Activated CD4-positive, alpha-beta T cell treated with anti-CD3 and anti-CD28 coated beads, Interleukin-2, amount 10 ng/mL, durations not matched to agents 7 days and 5 days (primary cell): Measurements from ENCODE around the gene FAXDC2. TPM values are rescaled to one million over a fixed set of nuclear protein-coding genes. Genes with fewer than 3 reads are reported as not detected.
A peak's percentile ranks its signal among the peaks of the same experiment; 100 is the strongest.
"Not testable (repeated sequence)": the region's sequence is repeated elsewhere in the genome, so short reads cannot be mapped to it uniquely, and the experiment has no call there.

Experiments
- CTCF ChIA-PET: fragments of 350-600 bp; sonication (Branson Sonifier 250); formaldehyde crosslinking; loops from one replicate; lab custom pipeline; 2021; ENCODE audit warnings: antibody characterized with exemption; lab: Charles Lee
- POLR2A ChIA-PET: fragments of 350-600 bp; sonication (Branson Sonifier 250); formaldehyde crosslinking; loops from one replicate; lab custom pipeline; 2021; ENCODE audit warnings: antibody characterized with exemption; lab: Charles Lee
- DNase-seq: peaks from one replicate; pipeline ENCODE4 v3.0.0-alpha.2; 2020
- H3K27ac Mint-ChIP-seq: one replicate; pipeline ENCODE4 v1.8.0; 2021; ENCODE audit warnings: mild to moderate bottlenecking, moderate library complexity, mixed read lengths
- H3K27me3 Mint-ChIP-seq: one replicate; pipeline ENCODE4 v1.8.0; 2021; ENCODE audit warnings: mixed read lengths
- H3K36me3 Mint-ChIP-seq: one replicate; pipeline ENCODE4 v1.8.0; 2021; ENCODE audit warnings: low read depth, mixed read lengths
- H3K4me1 Mint-ChIP-seq: one replicate; pipeline ENCODE4 v1.8.0; 2021; ENCODE audit warnings: mixed read lengths
- H3K4me3 Mint-ChIP-seq: one replicate; pipeline ENCODE4 v1.8.0; 2021; ENCODE audit warnings: mild to moderate bottlenecking, moderate library complexity, mixed read lengths
- H3K9me3 Mint-ChIP-seq: one replicate; pipeline ENCODE4 v1.8.0; 2021; ENCODE audit warnings: mixed read lengths
- total RNA-seq, 2 experiments: library from RNA; stranded (reverse); gene quantifications; one replicate each; pipeline ENCODE4 v1.2.3, GENCODE V29; 2021

Gene FAXDC2
- total RNA-seq, 2 experiments from 2014 or later = not detected

DNA sequence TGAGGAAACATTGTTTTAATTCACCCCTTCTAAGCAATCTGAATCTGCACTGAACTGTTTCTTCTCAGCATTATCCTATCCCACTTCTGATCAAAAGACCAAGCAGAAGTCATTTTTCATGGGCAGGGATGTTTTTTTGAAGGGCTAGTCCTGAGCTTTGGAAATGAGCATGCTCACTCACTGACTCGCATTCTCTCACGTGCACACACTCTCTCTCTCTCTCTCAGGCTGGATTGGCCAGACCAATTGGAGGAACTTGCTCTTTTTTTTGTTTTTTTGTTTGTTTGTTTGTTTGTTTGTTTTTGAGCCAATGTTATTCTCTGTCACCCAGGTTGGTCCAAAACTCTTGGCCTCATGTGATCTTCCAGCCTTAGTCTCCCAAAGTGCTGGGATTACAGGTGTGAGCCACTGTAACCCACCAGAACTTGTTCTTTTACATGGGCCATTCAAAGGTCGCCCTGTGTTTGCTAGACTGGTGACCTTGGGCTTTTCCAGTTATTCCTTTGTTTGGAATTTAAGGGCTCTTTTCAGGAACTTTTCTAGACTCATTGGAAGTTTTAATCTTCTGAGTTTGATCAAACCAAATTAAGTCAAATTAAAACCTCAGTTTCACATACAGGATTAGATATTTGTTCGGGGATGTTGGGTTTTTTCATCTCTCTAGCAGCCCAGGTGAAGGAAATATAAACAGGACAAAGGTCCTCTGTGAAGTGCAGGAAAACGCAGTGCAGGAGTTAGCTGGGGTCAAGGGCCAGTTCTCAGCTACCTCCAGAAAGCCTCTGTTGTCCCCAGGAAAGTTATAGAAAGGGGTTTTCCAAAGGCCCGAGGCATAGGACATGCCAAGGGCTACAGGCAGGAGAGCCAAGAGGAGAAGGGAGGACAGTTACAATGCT lies 13.1 kb downstream of the FAXDC2 start:
- POLR2A ChIA-PET = interaction anchor here (0.7 kb wide), 1 partner anchor 44 kb away, joined by 3 read pairs; no protein-coding TSS in a partner anchor
- no peak overlapping the region for H3K4me3 Mint-ChIP-seq
- peak overlapping the region; percentile 32 for H3K27ac Mint-ChIP-seq
- no peak for DNase-seq
- H3K27me3 Mint-ChIP-seq = no peaks in the 10 kb centered on the region
- CTCF ChIA-PET = interaction anchor here (0.9 to 2.0 kb wide), 2 partner anchors 12 to 71 kb away, joined by 3 to 6 read pairs; no protein-coding TSS in a partner anchor
- H3K4me1 Mint-ChIP-seq = peaks cover 9% of the 10 kb centered on the region
- H3K36me3 Mint-ChIP-seq = peaks cover 9% of the 10 kb centered on the region
- no peaks in the 10 kb centered on the region for H3K9me3 Mint-ChIP-seq

DNA sequence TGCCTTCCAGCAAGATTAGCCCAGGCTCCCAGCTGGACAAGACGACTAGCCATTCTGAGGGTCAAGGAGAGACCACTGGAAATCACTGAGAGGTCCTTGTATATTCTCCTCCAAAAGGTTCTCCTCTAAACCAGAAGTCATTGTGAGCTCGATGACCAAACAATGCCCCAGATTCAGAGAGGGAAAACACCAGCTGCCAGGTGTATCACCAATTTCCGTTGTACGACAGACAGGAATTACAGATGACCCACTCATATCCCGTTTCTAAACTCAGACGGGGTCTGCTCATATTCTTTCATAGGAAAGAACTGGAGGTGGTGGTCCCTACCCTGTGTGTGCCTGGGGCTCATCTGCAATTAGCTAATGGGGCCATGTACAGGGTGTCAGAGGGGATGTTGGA lies 14.2 kb downstream of the FAXDC2 start:
- ChIA-PET POLR2A (no interaction called here), CTCF (interaction anchor here (1.3 to 2.0 kb wide), 2 partner anchors 9 to 13 kb away, joined by 4 to 6 read pairs; no protein-coding TSS in a partner anchor)
- no peak overlapping the region for H3K27ac Mint-ChIP-seq
- peaks cover 11% of the 10 kb centered on the region for H3K4me1 Mint-ChIP-seq
- no peaks in the 10 kb centered on the region for H3K9me3 Mint-ChIP-seq
- H3K36me3 Mint-ChIP-seq = peaks cover 13% of the 10 kb centered on the region
- no peak overlapping the region for H3K4me3 Mint-ChIP-seq
- DNase-seq = no peak
- no peaks in the 10 kb centered on the region for H3K27me3 Mint-ChIP-seq

DNA sequence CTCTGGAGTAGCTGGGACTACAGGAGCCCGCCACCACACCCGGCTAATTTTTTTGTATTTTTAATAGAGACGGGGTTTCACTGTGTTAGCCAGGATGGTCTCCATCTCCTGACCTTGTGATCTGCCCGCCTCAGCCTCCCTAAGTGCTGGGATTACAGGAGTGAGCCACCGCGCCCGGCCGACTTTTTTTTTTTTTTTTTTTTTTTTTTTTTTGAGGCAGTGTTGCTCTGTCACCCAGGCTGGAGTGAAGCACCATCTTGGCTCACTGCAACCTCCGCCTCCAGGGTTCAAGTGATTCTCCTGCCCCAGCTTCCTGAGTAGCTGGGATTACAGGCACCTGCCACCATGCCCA lies 14.7 kb downstream of the FAXDC2 start:
- Mint-ChIP-seq H3K36me3 (peaks cover 16% of the 10 kb centered on the region), H3K4me1 (peaks cover 16% of the 10 kb centered on the region)
- DNase-seq, H3K27ac Mint-ChIP-seq, POLR2A ChIA-PET, H3K9me3 Mint-ChIP-seq, H3K4me3 Mint-ChIP-seq, H3K27me3 Mint-ChIP-seq: not testable (repeated sequence)
- CTCF ChIA-PET = interaction anchor here (1.3 to 2.0 kb wide), 2 partner anchors 9 to 14 kb away, joined by 4 to 6 read pairs; no protein-coding TSS in a partner anchor

DNA sequence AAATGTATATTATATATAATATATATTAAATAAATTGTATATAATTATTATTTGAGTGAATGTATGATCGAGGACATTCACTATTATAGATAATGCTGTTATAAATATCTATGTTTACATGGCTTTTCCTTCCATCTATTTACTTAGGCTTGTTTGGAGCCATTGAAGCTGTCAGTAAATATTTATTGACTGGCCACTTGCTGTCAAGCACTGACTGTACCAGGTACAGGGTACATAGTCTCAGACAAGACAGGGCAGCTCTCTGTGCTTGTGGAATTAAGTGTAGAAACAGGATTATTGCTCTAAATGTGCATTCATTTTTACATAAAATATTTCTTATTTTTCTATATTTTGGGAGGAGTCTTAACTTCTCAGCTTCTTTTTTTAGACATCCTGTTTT lies 16.4 kb downstream of the FAXDC2 start:
- CTCF ChIA-PET = interaction anchor here (3.3 kb wide), 1 partner anchor 11 kb away, joined by 14 read pairs; no protein-coding TSS in a partner anchor
- H3K27me3 Mint-ChIP-seq = no peaks in the 10 kb centered on the region

DNA sequence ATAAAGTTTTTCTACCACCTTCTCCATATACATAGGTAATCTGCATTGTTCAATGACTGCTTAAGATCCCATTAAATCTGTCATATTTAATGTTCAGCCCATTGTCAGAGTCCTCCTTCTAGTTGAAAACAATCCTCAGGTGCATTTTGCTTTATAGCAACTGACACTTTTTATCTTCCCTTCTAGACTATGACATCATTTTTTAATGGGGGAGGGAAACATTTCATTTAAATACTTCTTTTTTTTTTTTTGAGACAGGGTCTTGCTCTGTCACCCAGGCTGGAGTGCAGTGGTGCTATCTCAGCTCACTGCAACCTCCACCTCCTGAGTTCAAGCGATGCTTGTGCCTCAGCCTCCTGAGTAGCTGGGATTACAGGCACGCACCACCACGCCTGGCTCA lies 17.6 kb downstream of the FAXDC2 start:
- H3K4me1 Mint-ChIP-seq = peaks cover 41% of the 10 kb centered on the region
- H3K27me3 Mint-ChIP-seq, H3K27ac Mint-ChIP-seq, H3K4me3 Mint-ChIP-seq, POLR2A ChIA-PET, H3K9me3 Mint-ChIP-seq, DNase-seq: not testable (repeated sequence)
- CTCF ChIA-PET = interaction anchor here (0.8 to 3.3 kb wide), 2 partner anchors 10 kb away, joined by 3 to 14 read pairs; no protein-coding TSS in a partner anchor
- peaks cover 31% of the 10 kb centered on the region for H3K36me3 Mint-ChIP-seq

More for the DNA sequence above, 16.4 kb downstream of the FAXDC2 start:
- no peak overlapping the region for H3K27ac Mint-ChIP-seq
- H3K4me3 Mint-ChIP-seq = no peak overlapping the region
- H3K36me3 Mint-ChIP-seq = peaks cover 24% of the 10 kb centered on the region
- H3K4me1 Mint-ChIP-seq = peaks cover 30% of the 10 kb centered on the region
- no peak for DNase-seq
- POLR2A ChIA-PET = no interaction called here
- H3K9me3 Mint-ChIP-seq = no peaks in the 10 kb centered on the region

DNA sequence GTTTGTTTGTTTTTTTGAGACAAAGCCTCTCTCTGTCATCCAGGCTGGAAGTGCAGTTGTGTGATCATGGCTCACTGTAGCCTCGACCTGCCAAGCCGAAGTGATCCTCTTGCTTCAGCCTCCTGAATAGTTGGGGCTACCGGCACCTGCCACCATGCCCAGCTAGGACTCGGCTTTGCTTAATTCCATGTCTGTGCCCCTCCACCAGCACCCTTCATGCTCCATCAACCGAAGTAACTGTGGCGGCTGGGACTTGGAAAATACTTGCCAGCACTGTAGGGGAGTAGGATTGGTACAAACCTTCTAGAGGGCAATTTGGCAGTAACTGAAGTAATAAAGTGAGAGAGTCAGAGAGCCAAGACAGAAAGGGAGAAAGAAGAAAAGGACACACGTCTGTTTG lies 19.0 kb downstream of the FAXDC2 start:
- ChIA-PET CTCF (no interaction called here), POLR2A (no interaction called here)
- DNase-seq = no peak
- no peak overlapping the region for H3K4me3 Mint-ChIP-seq
- peaks cover 27% of the 10 kb centered on the region for H3K36me3 Mint-ChIP-seq
- H3K27ac Mint-ChIP-seq = peak overlapping the region; percentile 50
- peaks cover 53% of the 10 kb centered on the region for H3K4me1 Mint-ChIP-seq
- H3K9me3 Mint-ChIP-seq = no peaks in the 10 kb centered on the region
- no peaks in the 10 kb centered on the region for H3K27me3 Mint-ChIP-seq

DNA sequence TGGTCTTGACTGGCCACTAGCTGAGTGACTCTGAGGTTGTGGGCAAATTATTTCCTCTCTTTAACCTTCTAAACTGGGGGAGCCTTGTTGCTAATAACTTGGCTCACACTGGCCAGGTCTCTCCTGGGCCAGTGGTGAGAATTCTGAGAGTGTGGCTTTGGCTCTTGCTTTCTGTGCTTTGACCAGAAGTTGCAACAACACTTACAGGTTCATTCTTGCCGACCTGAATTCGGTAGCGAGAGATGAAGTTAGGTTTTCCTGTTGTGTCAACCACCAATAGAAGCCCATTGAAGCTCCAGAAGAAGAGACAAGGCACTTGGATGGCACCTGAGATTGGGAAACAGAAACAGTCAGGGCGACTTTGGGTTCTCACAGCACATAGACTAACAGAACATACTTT lies 19.8 kb downstream of the FAXDC2 start:
- ChIA-PET POLR2A (no interaction called here), CTCF (interaction anchor here (1.0 to 1.4 kb wide), 2 partner anchors 17 to 18 kb away, joined by 3 to 4 read pairs; no protein-coding TSS in a partner anchor)
- no peak overlapping the region for H3K4me3 Mint-ChIP-seq
- peak overlapping the region; percentile 89 for H3K27ac Mint-ChIP-seq
- peaks cover 31% of the 10 kb centered on the region for H3K36me3 Mint-ChIP-seq
- H3K27me3 Mint-ChIP-seq = no peaks in the 10 kb centered on the region
- H3K4me1 Mint-ChIP-seq = peaks cover 58% of the 10 kb centered on the region
- H3K9me3 Mint-ChIP-seq = no peaks in the 10 kb centered on the region
- DNase-seq = no peak

DNA sequence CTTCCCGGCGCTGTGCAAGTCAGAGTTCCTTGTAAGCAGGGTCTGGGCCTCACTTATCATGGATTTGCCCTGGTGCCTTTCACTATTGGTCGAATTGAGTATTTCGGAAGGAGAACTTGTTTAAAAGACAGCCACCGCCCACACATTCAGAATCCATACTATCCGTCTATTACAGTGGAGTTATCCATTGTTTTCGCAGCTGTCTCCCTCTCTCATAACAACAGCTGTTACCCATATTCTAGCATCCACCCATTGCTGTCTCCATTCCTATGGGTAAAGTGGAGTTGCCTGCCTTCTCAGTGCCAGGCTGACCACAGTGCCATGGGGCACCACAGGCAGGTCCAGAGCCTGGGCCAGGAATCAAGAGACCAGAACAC lies 20.2 kb downstream of the FAXDC2 start:
- POLR2A ChIA-PET = interaction anchor here (0.5 kb wide), 1 partner anchor 15 kb away, joined by 3 read pairs; no protein-coding TSS in a partner anchor
- H3K27me3 Mint-ChIP-seq = no peaks in the 10 kb centered on the region
- peaks cover 59% of the 10 kb centered on the region for H3K4me1 Mint-ChIP-seq

DNA sequence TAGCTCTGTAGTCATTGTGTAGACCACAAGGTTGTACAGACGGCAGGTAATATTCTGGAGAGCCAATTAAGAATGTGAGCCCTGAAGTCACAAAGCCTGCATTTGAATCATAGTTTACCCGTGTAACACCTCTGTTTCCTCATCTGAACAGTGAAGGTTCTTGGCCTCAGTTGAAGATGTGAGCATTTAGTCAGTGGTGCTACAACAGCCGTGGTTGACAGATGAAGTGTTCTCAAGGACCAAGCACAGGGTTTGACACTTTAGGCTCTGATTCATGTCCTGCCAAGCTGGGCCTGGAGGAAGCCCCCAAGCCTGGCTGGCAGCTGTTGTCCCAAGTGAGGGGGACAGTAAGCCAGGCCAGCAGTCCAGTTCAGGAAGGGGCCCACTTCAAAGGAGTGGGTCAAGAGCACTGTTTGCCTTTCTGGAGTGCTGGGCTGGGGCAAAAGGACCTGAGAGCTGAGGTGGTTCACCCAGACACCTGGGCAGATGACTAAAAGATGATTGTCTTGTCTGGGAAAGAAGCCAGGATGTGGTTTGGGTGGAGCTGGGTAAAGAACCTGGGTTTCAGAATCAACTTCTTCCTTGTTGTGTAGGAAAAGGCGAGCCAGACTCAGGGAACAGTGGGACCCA lies 20.7 kb downstream of the FAXDC2 start:
- Mint-ChIP-seq H3K36me3 (peaks cover 33% of the 10 kb centered on the region), H3K4me1 (peaks cover 58% of the 10 kb centered on the region), H3K9me3 (no peaks in the 10 kb centered on the region), H3K4me3 (peak overlapping the region; percentile 45), H3K27me3 (no peaks in the 10 kb centered on the region), H3K27ac (peak overlapping the region; percentile 89)
- ChIA-PET CTCF (interaction anchor here (1.0 to 1.4 kb wide), 4 partner anchors 12 to 28 kb away, joined by 3 to 4 read pairs (median 3); no protein-coding TSS in a partner anchor), POLR2A (interaction anchor here (0.5 kb wide), 1 partner anchor 16 kb away, joined by 3 read pairs; no protein-coding TSS in a partner anchor)
- peak; percentile 52 for DNase-seq

More for the DNA sequence above, 20.2 kb downstream of the FAXDC2 start:
- peak overlapping the region; percentile 89 for H3K27ac Mint-ChIP-seq
- H3K36me3 Mint-ChIP-seq = peaks cover 32% of the 10 kb centered on the region
- no peaks in the 10 kb centered on the region for H3K9me3 Mint-ChIP-seq
- CTCF ChIA-PET = interaction anchor here (1.0 to 1.4 kb wide), 3 partner anchors 17 to 27 kb away, joined by 3 to 4 read pairs (median 3); no protein-coding TSS in a partner anchor
- H3K4me3 Mint-ChIP-seq = peak overlapping the region; percentile 45
- DNase-seq = no peak

DNA sequence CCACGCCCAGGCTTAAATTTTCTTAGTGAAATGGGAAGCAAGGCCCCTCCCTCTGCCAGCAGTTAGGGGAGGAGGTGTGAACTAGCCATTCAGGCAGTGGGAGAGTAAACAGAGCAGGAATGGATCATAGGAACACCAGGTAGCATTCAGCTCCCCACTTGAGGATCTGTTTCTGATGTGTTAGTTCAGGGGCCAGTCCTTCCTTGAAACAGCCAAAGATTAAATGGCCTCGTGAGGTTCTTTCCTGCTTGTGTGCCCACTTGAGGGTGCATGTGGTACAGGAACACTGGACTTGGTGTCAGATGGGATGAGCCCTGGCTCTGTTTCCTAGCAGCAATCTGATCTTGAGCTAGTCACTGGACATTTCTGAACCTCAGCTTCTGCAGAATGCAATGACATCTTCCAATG lies 21.2 kb downstream of the FAXDC2 start:
- Mint-ChIP-seq H3K36me3 (peaks cover 35% of the 10 kb centered on the region), H3K27me3 (no peaks in the 10 kb centered on the region), H3K27ac (peak overlapping the region; percentile 89), H3K4me1 (peaks cover 54% of the 10 kb centered on the region), H3K9me3 (no peaks in the 10 kb centered on the region), H3K4me3 (peak overlapping the region; percentile 45)
- DNase-seq = no peak
- ChIA-PET CTCF (interaction anchor here (1.4 kb wide), 2 partner anchors 12 to 28 kb away, joined by 3 read pairs; no protein-coding TSS in a partner anchor), POLR2A (no interaction called here)

DNA sequence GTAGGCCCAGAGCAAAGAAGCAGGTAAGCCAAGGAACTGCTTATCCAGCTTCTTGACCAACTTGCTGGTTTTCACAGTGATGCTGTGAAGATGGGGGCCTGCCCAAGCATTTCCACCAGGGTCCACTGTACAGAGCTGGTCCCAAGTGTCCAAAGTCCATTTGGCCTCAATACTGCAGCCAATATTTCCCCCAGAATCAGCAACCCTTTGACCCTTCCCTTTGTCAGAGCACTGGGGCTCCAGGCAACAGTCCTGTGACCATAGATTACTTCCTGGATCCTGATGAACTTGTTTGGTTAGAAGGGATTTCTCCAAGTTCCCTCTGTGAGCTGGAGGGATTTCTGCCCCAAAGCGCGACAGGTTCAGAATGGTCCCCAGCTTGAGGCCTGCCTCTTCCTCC lies 26.3 kb downstream of the FAXDC2 start:
- POLR2A ChIA-PET = interaction anchor here (0.6 kb wide), 1 partner anchor 127 kb away, joined by 10 read pairs; no protein-coding TSS in a partner anchor

DNA sequence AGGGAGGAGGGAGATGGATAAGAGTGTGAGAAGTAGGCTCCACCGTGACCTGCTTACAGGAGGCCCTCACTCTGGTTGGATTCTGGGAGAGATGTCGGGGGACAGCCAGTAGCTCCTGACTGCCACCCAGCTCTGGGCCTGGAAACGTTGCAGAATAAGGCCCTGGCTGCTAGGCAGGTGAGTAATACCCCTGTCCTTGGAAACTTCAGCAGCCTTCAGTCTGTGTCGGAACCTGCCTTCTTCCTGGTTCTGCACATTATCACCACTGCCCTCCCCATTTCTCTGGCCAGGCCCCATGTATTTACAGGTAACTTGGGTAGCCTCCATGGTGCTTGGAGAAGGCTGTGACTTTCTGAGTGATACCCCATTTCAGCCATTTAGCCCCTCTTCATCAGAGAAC lies 26.8 kb downstream of the FAXDC2 start:
- Mint-ChIP-seq H3K27me3 (no peaks in the 10 kb centered on the region), H3K4me1 (peaks cover 41% of the 10 kb centered on the region), H3K27ac (no peak overlapping the region), H3K4me3 (no peak overlapping the region), H3K36me3 (peaks cover 33% of the 10 kb centered on the region), H3K9me3 (no peaks in the 10 kb centered on the region)
- ChIA-PET CTCF (interaction anchor here (0.5 to 3.2 kb wide), 2 partner anchors 10 to 78 kb away, joined by 4 to 14 read pairs; no protein-coding TSS in a partner anchor), POLR2A (interaction anchor here (0.6 kb wide), 1 partner anchor 127 kb away, joined by 10 read pairs; no protein-coding TSS in a partner anchor)
- no peak for DNase-seq

More for the DNA sequence above, 26.3 kb downstream of the FAXDC2 start:
- CTCF ChIA-PET = interaction anchor here (1.5 to 3.2 kb wide), 2 partner anchors 9 to 17 kb away, joined by 4 to 14 read pairs; no protein-coding TSS in a partner anchor
- Mint-ChIP-seq H3K4me1 (peaks cover 40% of the 10 kb centered on the region), H3K4me3 (no peak overlapping the region), H3K27me3 (no peaks in the 10 kb centered on the region), H3K27ac (peak overlapping the region; percentile 31), H3K9me3 (no peaks in the 10 kb centered on the region), H3K36me3 (peaks cover 34% of the 10 kb centered on the region)
- no peak for DNase-seq
